NCI-H187 treated with DMSO at 0.1 percent for 48 hours (cell line): ENCODE measurements around the gene UBAC2.

Experiments used
- DNase-seq: peaks from one replicate; lab custom pipeline; 2025; lab: John Stamatoyannopoulos, UW

Gene UBAC2

DNA sequence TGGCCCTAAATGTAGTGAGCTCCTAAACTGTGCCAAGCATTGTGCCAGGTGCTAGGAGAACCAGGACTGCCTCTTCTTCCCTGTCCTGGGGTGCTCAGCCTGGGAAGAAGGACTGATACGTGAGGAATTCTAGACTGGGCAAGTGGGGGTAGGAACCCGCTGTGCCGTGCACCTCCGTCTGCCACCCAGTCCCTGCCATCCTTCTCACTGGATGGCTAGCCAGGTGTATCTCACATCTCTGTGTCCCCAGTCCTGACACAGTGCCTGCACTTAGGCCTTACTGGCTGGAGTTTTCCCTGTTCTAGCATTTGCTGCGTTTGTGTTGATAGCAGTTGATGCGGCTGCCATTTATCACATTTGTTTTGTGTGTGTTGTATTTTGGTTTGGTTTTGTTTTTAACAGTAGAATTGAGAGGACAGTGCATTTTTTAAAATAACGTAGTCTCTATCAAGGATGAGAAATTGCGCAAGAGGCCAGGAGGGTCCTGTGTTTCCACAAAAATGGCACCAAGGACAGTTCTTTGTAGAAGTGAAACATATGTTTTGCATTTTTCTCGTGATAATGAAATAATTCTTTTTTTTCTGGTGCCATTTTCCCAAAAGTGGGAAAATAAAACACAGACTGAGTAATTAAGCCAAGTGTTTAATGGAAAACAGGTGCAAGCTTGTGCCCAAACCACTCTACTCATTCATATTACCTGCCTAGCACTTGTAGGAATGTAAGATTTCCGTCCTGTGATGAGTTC is 111.3 kb downstream of the UBAC2 start:
- DNase-seq: no peak

DNA sequence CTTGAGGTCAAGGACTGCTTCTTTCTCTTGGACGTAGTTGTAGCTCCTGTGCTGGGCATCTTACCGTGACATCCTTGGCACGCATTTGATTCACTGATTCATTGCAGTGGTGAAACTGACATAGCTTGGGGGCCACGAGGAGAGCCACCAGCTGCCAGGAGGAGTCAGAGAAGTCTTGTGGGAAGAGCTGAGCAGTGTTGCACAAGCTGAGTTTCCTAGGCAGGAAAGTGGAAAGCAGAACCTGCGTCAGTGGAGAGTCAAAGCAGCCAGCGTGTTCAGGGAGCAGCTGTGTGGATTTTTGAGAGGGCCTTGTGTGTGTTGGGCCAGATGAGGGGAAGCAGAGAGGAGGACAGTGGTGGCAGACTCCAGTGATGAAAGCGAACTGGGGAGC is 111.8 kb downstream of the UBAC2 start:
- DNase-seq: no peak

DNA sequence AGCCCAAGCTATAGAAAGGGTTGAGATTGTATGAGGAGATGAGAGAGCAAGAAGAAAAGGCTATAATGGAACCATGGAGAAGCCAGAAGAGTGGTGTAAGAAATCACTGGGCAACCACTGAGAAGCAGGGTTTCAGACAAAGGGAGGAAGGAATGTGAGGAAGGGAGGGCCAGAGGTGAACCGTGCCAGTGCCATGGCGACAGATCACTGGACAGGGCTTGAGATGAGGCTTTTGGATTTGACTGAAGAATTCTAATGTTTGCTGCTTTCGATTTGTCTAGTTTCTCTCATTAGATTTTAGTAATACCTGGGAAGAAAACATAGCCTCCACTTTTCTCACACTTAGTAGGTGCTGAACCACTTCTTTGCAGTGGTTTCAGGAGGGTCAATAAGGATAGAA is 112.8 kb downstream of the UBAC2 start:
- DNase-seq: no peak

DNA sequence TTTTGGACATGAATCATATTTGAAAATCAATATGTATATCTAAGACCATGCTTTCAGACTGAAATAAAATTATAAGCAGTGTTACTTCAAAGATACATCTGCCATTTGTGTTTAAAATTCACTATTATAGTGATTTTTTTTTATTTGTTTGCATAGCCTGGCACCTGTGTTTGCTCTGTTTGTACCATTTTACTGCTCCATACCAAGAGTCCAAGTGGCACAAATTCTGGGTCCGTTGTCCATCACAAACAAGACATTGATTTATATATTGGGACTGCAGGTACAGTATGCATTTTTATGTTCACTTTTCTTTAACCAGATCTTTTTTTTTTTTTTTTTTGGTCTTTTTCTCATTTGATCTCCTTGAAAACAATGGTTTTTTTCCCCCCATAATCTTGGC is 113.3 kb downstream of the UBAC2 start:
- DNase-seq: no peak

DNA sequence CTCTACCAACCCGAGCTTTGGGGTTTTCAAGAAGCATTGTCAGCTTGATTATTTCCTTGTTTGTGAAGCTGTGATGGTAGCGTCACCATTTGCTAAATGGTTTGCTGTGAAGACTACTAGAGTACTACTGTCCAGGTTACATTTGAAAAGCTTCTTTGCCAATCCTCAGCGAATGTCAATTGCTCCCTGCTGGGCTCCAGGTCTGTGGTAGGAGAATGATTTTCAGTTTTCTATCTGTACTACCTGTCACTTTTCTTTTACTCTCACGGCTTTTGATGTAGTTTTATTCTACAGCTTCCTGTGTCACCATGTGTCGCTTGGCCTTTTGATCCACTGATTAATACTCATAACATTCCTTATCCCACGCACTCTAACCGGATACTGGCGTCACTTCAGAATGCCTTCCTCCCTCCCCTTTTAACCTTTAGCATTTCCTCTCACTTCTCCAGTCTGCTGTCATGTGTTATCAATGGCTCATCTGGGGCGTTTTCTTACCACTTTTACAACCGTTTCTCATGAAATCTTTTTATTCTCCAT is 114.1 kb downstream of the UBAC2 start:
- no peak for DNase-seq

DNA sequence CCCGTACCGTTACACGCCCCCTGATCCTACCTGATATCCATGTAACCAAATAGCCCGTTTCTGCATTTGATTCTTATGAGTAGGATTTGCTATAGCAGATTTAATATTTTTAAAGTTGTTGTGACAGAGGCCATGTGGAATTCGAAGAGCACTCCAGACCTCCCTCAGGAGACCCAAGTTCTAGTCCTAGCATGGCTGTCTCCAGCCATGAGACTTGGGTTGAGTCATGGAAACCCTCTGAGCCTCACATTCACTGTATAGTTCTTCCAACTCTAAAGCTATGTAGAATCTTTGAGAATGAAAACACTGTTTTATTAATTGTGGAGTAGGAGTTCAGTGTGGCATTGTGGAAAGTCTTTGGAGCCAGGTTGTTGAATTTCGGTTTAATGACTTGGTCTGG is 114.5 kb downstream of the UBAC2 start:
- DNase-seq: no peak

DNA sequence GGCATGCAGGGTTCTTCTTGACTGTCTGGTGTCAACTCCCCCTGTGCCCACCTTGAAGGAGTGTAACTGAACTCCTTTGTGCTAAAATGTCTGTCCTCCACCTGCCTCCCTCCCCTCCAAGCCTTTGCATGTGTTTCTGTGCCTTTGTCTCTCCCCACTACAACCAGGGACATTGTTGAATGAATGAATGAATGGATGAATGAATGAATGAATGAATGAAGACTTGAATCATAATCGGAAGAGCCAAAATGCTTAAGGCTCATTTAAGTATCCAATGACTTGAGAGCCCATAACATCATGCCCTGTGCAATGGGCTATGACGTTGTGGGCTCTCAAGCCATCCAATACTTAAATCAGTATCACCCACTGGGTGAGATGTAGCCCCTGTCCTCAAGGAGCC is 115.6 kb downstream of the UBAC2 start:
- DNase-seq: no peak

DNA sequence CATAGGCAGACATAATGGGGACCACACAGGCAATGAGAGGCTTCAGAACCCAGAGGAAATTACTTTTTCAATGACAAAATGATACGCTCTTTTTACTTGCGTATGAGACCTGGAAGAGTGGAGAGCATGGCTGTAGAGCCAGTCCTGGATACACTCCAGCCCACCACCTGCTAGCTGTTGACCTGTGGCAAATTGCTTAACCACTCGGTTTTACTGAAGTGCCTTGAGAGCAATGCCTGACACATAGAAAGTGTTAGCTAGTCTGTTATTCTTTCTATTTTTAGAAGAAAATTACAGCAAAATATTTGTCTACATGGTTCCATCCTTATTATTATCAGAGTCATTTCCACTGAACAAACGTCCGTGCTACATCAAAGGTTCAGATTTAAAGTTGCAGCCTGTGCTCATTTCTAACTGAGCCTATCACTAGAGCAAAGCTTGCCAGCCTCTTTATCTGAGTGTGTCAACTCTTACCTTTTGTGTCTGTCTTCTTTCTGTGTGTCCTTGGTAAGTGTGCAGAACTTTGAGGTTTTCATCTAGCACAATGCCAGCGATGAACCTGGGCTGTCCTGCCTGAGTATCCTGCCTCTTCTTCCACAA is 116.1 kb downstream of the UBAC2 start:
- DNase-seq: peak; percentile 88

DNA sequence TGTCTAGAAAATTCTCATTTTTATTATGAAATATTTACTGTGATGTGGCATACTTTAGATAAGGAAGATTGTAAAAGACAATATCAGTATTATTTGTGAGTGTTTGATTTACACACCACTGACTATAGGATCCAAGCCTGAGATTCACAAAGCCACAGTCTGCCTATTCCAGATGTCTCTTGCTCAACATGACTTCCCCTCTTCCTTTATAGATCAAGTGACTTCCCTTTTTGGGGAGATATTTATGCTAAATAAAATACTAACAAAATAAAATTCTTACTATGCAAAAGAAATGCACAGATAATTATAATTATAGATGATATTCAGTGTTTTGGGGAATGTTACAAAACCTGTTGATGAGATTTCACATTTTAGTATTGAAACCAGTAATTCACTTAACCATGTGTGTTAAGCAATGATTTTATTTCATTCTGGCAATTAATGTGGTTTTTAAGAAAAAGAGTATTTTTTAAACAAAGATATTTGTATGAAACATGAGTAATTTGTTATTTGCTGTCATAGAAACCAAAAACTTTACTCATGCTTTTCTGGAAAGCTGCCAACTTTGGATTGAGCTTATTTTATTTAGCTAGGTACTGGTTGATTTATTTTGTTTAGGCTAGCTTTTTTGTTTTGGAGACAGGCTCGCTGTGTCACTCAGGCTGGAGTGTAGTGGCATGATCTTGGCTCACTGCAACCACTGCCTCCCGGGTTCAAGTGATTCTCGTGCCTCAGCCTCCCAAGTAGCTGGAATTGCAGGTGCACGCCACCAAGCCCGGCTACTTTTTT is 120.2 kb downstream of the UBAC2 start:
- no peak for DNase-seq

DNA sequence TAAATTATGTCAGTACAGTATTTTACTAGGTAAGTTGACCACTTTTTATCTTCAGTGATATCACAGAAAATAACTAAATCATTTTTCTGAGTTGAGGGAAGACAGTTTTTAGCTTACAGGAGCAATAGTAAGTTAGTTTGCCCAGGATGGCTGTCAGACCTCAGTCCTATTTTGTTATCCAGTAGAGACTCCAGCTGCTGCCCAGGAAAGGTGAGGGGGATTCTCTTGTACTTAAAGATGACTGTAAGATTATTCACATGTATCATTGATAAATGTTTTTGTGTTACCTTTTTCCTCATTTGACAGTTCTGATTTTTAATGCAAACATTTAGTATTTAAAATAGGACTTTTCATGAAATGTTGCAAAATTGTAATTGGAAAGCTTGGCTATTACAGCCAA is 121.1 kb downstream of the UBAC2 start:
- no peak for DNase-seq

DNA sequence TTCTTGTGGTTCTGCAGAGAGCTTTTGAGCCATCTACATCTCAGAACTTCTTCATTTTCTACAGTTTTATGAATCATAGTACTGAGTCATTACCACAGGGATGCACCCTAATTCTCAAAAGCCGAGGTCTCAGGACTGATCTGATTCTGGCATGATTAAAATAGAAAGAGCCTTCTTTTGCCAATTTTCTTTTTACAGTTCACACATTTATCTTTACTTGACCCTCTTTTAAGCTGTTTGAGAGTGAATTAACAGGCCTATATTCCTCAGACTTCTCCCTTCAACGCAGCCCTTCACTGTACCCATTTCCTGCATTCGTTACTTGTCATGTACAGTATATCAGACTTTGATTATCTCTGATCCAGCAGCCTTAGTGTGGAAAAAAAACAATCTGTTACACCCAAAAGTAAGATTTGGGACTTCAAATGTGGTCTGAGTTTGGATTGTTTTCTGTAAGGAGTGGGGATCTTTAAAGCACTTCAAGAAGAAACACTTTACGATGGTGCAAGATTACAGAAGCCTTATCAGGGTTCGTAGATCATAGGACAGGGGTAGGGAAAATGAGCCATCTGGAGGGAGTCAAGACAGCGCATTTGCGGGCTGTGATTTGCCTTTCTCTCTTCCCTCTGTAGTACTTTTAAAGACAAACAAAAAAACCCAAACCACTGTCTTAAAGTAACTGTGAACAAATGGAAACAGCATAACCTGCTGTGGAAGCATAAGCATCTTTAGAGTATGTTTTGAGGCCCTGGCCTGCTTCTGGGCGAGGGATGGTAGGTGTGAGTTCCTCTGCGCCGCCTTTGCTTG is 121.8 kb downstream of the UBAC2 start:
- DNase-seq: no peak

DNA sequence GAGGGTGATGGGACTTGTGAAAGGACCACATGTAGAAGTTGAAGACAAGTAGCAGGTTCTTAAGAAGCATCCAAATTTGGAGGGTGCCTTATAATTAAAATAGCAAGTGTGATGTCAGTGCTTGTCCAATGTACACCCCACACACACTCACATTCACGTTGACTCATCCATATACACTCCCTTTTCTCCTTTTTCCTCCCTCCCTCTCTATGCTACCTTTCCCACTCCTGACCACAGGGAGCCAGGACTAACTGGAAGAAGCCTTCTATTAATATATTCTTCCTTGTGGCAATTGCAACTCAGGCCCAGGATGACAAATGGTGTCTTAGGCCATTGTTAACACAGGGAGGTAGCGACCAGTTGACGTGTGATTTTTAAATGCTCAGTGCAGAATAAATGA is 122.8 kb downstream of the UBAC2 start:
- DNase-seq: no peak

DNA sequence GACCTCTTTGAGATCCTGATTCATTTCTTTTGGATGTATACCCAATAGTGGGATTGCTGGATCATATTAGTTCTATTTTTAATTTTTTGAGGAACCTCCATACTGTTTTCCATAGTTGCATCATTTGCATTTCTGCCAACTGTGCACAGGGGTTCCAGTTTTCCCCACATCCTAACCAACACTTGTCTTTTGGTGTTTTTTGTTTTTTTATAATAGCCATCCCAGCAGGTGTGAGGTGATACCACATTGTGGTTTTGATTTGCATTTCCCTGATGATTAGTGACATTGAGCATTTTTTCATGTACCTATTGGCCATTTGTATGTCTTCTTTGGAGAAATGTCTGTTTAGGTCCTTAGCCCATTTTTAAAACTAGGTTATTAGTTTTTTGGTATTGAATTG is 125.4 kb downstream of the UBAC2 start:
- no peak for DNase-seq

DNA sequence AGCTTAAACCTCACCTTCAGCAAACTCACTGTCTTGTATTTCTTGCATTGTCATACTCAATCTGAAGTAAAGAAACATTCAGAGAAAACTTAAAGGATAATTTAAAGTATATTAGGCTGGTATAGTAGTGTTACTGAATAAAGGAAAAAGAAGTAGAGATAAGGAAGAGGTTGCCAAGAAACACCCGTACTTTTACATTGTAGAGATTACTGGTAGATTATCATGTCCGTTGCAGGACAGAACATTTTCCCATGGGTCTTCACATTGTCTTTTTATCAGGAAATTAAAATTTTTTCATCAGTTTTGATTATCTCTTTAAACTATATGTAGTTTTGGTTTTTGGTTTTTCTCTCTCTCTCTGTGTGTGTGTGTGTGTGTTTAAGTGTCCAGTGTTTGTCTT is 126.5 kb downstream of the UBAC2 start:
- no peak for DNase-seq

DNA sequence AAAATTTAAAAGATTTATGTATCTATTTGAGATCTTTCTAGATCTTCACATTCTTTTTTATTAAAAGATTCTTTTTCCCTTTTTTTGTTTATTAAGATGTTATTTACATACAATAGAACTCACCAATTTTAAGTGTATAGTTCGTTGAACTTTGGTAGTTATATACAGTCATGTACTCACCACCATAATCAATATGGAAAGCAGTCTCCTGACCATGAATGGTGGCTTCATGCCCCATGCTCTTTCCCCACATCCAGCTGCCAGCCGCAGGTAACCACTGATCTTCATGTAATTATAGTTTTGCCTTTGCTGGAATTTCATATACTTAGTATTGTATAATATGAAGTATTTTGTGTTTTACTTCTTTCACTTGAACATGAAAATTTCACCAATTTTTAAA is 127.1 kb downstream of the UBAC2 start:
- no peak for DNase-seq

DNA sequence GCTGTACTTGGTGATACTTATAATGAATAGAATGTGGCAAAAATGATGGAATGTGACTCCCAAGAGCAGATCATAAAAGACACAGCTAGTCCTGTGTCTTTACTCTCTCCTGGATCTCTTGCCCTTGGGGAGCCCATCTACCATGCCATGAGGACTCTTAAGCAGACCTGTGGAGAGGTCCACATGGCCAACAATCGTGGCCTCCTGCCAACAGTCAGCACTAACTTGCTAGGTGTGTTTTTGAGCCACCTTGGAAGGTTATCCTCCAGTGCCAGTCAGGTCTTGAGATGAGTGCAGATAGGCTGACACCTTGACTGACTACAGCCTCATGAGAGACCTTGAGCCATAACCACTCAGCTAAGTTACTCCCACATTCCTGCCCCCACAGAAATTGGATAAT is 128.8 kb downstream of the UBAC2 start:
- no peak for DNase-seq

DNA sequence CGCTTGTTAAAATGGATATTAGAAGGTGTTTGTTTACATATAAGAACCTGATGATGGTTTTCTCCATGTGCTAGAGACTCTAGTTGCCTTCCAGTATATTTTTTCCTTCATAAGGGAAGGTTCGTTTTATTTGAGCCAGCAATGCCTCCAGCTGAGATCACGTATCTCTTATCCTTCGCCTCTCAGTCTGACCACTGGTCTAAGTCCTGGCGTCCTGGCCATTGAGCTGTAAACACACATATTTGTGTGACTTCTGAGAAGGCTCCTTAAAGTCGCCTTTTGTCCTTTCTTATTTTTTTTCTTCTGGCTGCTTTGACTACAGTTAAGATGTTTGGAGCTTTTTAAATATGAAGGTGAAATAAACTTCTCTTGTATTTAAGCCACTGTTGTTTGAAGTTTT is 130.3 kb downstream of the UBAC2 start:
- DNase-seq: no peak

DNA sequence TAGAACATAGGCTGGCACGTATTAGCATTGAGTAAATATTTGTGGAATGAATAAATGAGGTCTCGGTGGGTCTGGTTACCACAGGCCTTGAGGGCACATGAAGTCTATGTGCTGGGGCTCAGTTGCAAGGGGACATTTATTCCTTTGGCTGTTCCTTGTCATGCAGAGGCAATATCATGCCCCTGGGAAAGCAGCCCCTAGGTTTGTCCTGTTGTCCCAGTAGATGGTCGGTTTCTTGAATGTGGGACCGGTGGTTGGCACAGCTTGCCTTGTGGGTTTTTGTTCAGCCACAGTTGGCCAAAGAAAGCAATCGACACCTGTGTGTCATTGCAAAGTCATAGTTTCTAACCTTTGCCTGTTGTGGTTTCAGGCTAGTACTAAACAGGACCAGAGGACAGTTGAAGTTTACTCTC is 131.2 kb downstream of the UBAC2 start:
- no peak for DNase-seq

DNA sequence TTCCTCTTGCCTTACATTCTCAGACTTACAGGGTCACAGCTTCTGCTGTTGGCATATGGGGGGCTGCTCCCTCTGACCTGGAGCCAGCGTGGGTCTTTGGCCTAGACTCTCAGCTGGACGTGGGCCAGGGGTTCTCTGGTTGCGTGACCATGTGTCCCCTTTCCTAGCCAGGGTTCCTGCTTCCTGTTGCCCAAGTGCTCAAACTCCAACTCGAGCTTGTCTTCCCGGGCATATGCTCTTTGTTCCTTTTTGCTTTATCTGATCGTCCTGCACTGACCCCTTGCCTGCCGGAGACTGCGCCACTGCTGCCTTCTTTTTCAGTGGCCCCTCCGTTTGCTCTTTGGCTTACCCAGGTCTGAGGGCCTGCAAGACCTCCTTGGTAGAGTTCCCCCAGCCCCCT is 131.8 kb downstream of the UBAC2 start:
- DNase-seq: no peak

DNA sequence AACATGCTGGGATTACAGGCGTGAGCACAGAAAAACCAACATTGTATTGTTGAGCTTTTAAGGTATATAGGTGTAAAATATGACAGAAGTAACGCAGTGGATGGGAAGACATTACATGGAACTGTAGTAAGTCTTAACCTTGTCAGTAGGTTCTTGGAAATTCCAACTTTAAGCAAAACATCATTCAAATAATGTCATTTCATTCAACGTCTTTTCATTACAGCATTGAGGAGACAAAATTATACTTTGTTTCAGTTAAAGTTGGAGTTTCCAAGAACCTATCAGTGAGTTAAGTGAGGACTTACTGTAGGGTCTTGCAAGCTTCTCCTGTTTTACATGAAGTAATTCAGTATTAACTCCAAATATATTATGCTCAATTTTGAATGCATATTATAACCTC is 133.6 kb downstream of the UBAC2 start:
- no peak for DNase-seq

DNA sequence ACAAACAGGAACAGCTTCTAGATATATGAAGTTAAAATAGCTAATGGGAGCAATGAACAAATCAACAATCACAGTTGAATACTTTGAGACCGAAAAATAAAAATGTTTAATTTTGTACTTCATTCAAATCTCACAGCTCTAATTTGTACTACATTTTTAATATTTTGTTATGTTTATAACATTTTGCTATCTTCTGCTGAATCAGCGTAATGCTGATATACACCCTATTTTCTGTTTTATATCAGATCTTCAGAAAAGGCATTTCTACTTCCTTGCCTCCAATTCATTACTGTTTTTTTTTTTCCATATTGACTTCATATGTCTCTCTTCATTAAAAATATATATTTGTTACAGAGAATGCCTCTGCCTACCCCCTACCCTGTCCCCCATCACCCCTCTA is 134.4 kb downstream of the UBAC2 start:
- DNase-seq: no peak

DNA sequence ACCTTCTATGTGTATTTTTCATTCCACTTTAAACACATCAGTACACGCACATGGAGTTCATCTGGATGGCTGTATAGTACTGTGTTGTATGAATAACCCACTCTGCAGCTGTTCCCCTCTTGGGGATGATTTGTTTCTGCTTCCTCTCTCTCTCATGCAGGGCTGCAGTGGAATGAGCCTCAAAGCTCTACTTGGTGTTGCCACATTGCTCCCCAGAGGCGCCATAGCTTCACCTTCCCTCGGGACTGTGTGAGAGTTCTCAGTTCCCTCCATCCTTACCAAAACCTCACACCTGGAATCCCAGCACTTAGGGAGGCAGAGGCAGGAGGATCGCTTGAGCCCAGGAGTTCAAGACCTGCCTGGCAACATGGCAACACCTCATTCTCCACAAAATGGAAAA is 134.9 kb downstream of the UBAC2 start:
- no peak for DNase-seq
